ENCODE measurements around the gene RTN3.
A peak's percentile ranks its signal among the peaks of the same experiment; 100 is the strongest.
"Not testable (repeated sequence)": the region's sequence is repeated elsewhere in the genome, so short reads cannot be mapped to it uniquely, and the experiment has no call there.

Gene RTN3

GRCh38 chr11:63683133-63683991 lies 2.1 kb downstream of the RTN3 start:
- DNase-seq (ENCODE audit: low read depth), result peak; percentile 43
- no peak for TF ChIP-seq CTCF (conservative IDR thresholded peaks at IDR 0.05; ENCODE audit: control insufficient read depth, insufficient read depth, low read depth, low read length)
- peak overlapping the region; percentile 95 for H3K4me3 ChIP-seq (ENCODE audit: control insufficient read depth, low read depth, low read length)

- DNase-seq (ENCODE audit: low read depth), result peak; percentile 19
- not testable (repeated sequence) for H3K4me3 ChIP-seq (ENCODE audit: control insufficient read depth, low read depth, low read length)
Observed at GRCh38 chr11:63685158-63685721, 3.9 kb downstream of the RTN3 start.

- no peak for TF ChIP-seq CTCF (conservative IDR thresholded peaks at IDR 0.05; ENCODE audit: control insufficient read depth, insufficient read depth, low read depth, low read length)
- DNase-seq (ENCODE audit: low read depth), result no peak
- H3K4me3 ChIP-seq (ENCODE audit: control insufficient read depth, low read depth, low read length), result no peak overlapping the region
Observed at GRCh38 chr11:63686926-63687325, 5.6 kb downstream of the RTN3 start.

GRCh38 chr11:63687845-63688244 lies 6.5 kb downstream of the RTN3 start:
- DNase-seq (ENCODE audit: low read depth), result peak; percentile 20
- no peak for TF ChIP-seq CTCF (conservative IDR thresholded peaks at IDR 0.05; ENCODE audit: control insufficient read depth, insufficient read depth, low read depth, low read length)
- H3K4me3 ChIP-seq (ENCODE audit: control insufficient read depth, low read depth, low read length), result no peak overlapping the region

GRCh38 chr11:63694596-63694995 lies 13.3 kb downstream of the RTN3 start:
- DNase-seq (ENCODE audit: low read depth), result no peak
- no peak for TF ChIP-seq CTCF (conservative IDR thresholded peaks at IDR 0.05; ENCODE audit: control insufficient read depth, insufficient read depth, low read depth, low read length)
- H3K4me3 ChIP-seq (ENCODE audit: control insufficient read depth, low read depth, low read length), result no peak overlapping the region

GRCh38 chr11:63698976-63699733 lies 17.9 kb downstream of the RTN3 start:
- TF ChIP-seq CTCF (conservative IDR thresholded peaks at IDR 0.05; ENCODE audit: control insufficient read depth, insufficient read depth, low read depth, low read length), result no peak
- no peak overlapping the region for H3K4me3 ChIP-seq (ENCODE audit: control insufficient read depth, low read depth, low read length)
- no peak for DNase-seq (ENCODE audit: low read depth)

- H3K4me3 ChIP-seq (ENCODE audit: control insufficient read depth, low read depth, low read length), result no peak overlapping the region
- TF ChIP-seq CTCF (conservative IDR thresholded peaks at IDR 0.05; ENCODE audit: control insufficient read depth, insufficient read depth, low read depth, low read length), result no peak
- no peak for DNase-seq (ENCODE audit: low read depth)
Observed at GRCh38 chr11:63699896-63700295, 18.6 kb downstream of the RTN3 start.
